Chondrocyte (in vitro differentiated cells): ENCODE results near the gene SCMH1. TPM values are rescaled to one million over a fixed set of nuclear protein-coding genes. Genes with fewer than 3 reads are reported as not detected.

Experiments used
- DNase-seq: peaks from one replicate; pipeline ENCODE4 v3.0.0; 2021; ENCODE audit warnings: mixed read lengths, low spot score
- H3K27ac Mint-ChIP-seq: one replicate; pipeline ENCODE4 v1.8.0; 2021; ENCODE audit warnings: mild to moderate bottlenecking, moderate library complexity, mixed read lengths; ENCODE audit not compliant: unreplicated experiment
- H3K27me3 Mint-ChIP-seq: 2 replicates; pipeline ENCODE4 v1.8.0; 2021; ENCODE audit warnings: low read depth, mixed read lengths
- H3K36me3 Mint-ChIP-seq: 2 replicates; pipeline ENCODE4 v1.8.0; 2021; ENCODE audit warnings: low read depth, mixed read lengths
- H3K4me1 Mint-ChIP-seq: 2 replicates; pipeline ENCODE4 v1.8.0; 2021; ENCODE audit warnings: low read depth, mild to moderate bottlenecking, mixed read lengths
- H3K4me3 Mint-ChIP-seq: one replicate; pipeline ENCODE4 v1.8.0; 2021; ENCODE audit warnings: mild to moderate bottlenecking, moderate library complexity, mixed read lengths; ENCODE audit not compliant: unreplicated experiment
- H3K9me3 Mint-ChIP-seq: 2 replicates; pipeline ENCODE4 v1.8.0; 2021; ENCODE audit warnings: low read depth, mixed read lengths
- total RNA-seq: library from RNA; stranded (reverse); gene quantifications from 3 replicates; pipeline ENCODE4 v1.2.1, GENCODE V29; 2021
- TF ChIP-seq, protein P1 (sequence below): fragments of 200-600 bp; sonication (generic); IDR thresholded peaks from 2 replicates; pipeline ENCODE4 v1.5.0; 2021; ENCODE audit warnings: antibody characterized with exemption, mild to moderate bottlenecking, moderate library complexity

Gene SCMH1
- total RNA-seq, 1 donor from 2014 or later, result 29.5 TPM

DNA sequence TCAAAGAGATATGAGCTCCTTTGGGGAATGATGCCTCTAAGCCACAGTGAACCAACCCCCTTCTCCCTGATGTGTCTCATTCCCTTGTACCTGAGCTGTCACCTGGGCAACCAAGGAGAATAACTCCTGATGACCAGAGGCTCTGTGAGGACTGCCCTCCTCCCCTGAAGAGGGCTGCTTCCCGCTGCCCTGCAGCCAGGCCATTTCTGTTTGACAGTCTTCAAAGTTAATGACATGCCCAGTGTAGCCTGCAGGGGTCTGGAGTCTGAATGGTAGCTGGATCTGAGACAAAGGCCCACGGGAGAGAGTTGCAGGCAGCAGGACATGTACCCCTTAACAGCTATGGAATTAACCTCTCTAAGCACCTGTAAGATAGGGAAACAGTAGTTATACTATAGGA lies 217.2 kb downstream of the SCMH1 start:
- no peak for DNase-seq
- Mint-ChIP-seq H3K36me3 (peaks cover 11% of the 10 kb centered on the region), H3K4me3 (no peak overlapping the region), H3K27ac (peak overlapping the region; percentile 57), H3K9me3 (no peaks in the 10 kb centered on the region), H3K27me3 (no peaks in the 10 kb centered on the region), H3K4me1 (peaks cover 5% of the 10 kb centered on the region)
- TF ChIP-seq, protein P1, sequence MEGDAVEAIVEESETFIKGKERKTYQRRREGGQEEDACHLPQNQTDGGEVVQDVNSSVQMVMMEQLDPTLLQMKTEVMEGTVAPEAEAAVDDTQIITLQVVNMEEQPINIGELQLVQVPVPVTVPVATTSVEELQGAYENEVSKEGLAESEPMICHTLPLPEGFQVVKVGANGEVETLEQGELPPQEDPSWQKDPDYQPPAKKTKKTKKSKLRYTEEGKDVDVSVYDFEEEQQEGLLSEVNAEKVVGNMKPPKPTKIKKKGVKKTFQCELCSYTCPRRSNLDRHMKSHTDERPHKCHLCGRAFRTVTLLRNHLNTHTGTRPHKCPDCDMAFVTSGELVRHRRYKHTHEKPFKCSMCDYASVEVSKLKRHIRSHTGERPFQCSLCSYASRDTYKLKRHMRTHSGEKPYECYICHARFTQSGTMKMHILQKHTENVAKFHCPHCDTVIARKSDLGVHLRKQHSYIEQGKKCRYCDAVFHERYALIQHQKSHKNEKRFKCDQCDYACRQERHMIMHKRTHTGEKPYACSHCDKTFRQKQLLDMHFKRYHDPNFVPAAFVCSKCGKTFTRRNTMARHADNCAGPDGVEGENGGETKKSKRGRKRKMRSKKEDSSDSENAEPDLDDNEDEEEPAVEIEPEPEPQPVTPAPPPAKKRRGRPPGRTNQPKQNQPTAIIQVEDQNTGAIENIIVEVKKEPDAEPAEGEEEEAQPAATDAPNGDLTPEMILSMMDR, result no peak

DNA sequence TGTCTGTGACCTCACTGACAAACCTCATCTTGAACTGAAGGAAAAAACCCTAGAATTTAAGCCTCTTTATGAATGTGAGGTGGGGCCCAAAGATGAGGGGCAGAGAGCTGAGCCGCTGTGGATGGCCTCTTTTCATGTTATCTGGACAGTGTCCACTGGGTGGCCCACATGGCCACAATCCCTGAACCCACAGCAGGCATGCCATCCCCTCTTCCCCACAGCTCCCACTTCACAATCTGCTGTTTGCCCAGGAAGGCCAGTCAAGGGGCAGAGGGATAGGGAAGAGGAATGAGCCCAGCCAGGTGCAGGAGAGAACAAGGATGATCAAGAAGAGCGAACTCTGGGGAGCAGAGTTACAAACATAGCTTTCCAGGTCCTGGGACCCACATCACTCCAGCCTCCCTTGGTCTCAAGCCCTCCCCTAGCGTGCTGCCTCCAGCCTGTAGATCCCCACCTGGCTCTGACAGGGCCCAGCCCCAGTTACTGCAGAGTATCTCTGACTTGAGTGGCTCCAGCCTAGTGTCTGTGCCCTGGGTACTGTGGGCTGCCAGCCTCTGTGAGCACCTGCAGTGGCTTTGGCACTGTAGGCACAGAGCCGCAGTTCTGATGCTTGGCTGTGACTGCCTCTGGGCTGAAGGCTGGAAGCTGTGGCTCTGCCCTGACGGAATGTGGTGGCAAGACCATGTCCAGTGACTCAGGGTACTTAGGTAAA lies 218.7 kb downstream of the SCMH1 start:
- Mint-ChIP-seq H3K27ac (peak overlapping the region; percentile 76), H3K9me3 (no peaks in the 10 kb centered on the region), H3K4me3 (no peak overlapping the region)

DNA sequence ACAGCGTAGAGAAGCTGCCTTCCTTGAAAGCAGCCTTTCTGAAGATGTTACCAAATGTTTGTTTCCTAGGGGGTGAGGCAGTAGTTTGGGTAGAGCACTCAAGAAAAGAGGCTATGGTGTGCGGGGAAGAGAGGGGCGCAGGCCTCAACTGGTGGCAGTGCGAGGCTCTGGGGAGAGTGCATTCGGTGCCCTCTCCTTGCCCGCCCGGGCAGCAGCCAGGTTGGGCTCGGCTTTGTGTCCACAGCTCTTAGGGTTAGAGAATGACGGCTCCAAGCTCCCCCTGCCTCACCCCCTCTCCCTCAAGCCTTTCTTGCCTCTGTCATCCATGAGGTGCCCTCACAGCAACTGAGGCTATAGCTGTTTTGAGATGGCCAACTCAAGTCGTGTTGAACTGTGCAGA lies 219.7 kb downstream of the SCMH1 start:
- DNase-seq, result no peak
- H3K4me3 Mint-ChIP-seq, result no peak overlapping the region
- H3K36me3 Mint-ChIP-seq, result peaks cover 15% of the 10 kb centered on the region
- H3K9me3 Mint-ChIP-seq, result no peaks in the 10 kb centered on the region
- H3K4me1 Mint-ChIP-seq, result peaks cover 5% of the 10 kb centered on the region
- no peak overlapping the region for H3K27ac Mint-ChIP-seq
- H3K27me3 Mint-ChIP-seq, result no peaks in the 10 kb centered on the region
- TF ChIP-seq, protein P1, result no peak

More for the DNA sequence above, 218.7 kb downstream of the SCMH1 start:
- peaks cover 5% of the 10 kb centered on the region for H3K4me1 Mint-ChIP-seq
- H3K36me3 Mint-ChIP-seq, result peaks cover 15% of the 10 kb centered on the region
- no peak for DNase-seq
- TF ChIP-seq, protein P1, result peak; percentile 69
- H3K27me3 Mint-ChIP-seq, result no peaks in the 10 kb centered on the region

DNA sequence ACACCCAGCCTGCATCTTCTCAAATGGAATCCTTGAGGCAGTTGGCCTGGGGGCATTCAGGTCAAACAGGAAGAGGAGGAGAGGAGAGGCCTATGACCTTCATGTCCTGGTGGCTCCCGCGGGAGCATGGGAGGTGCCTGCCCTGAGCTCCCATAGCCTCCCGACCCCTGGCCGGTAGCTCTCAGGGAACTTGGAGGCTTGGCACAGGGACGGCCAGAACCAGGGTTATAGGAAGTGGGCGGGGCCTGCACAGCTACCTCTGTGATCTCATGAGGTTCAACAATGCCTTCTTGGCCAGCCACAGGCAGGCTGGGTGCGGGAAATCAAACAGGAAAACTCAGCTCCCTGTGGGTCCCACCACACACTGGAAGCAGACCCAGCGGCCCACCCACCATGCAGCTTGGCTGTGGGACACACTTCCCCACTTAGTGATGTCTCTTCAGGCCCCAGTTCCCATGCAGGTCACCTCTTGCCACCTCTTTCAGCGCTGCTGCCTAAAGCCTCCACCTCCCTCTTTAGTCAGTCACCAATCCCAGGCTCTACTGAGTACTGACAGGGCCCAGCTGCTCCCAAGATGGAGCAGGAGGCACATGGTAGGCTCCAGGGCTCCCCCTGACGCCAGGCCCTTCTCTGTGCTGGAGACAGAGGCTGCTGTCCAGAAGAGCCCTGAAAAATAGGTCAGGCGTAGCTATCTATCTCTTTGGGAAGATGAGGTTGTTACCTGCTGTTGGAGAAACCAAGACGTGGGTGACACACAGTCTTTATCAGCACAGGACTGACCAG lies 220.4 kb downstream of the SCMH1 start, which contains the start of gene SLFNL1:
Gene SLFNL1, minus strand, starts transcription at position 200 of the 783 bp plus-strand sequence. CDS start 1,065 bp downstream, outside the sequence.
- Mint-ChIP-seq H3K4me1 (peaks cover 5% of the 10 kb centered on the region), H3K27me3 (no peaks in the 10 kb centered on the region), H3K9me3 (no peaks in the 10 kb centered on the region), H3K4me3 (no peak within 1 kb of the TSS), H3K27ac (peak within 1 kb of the TSS; percentile 45), H3K36me3 (peaks cover 15% of the 10 kb centered on the region)
- TF ChIP-seq, protein P1, result no peak
- DNase-seq, result no peak

DNA sequence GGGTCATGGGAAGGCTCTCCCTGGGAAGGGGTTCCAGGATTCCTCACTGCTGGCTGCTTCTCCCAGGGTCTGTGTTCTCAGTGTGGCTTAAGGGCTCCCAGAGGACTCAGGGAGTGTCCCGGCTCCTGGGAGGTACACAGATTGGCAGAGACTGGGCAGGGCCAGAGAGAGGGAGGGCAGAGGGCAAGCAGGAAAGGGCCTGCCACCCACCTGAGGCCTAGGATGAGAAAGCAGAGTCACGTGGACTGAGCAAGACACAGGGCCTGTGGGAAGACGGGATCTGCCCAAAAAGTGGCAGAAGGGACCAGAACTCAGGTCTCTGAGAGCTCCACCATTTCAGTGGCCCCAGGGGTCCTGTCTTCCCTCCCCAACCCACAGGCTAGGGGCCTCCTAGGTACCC lies 221.5 kb downstream of the SCMH1 start:
- TF ChIP-seq, protein P1, result no peak
- peaks cover 17% of the 10 kb centered on the region for H3K36me3 Mint-ChIP-seq
- no peaks in the 10 kb centered on the region for H3K9me3 Mint-ChIP-seq
- no peak for DNase-seq
- H3K27ac Mint-ChIP-seq, result peak overlapping the region; percentile 45
- H3K4me3 Mint-ChIP-seq, result no peak overlapping the region
- no peaks in the 10 kb centered on the region for H3K27me3 Mint-ChIP-seq
- peaks cover 5% of the 10 kb centered on the region for H3K4me1 Mint-ChIP-seq
